Amygdala (tissue), 56 donors: ENCODE results near the gene ADD1.
A peak's percentile ranks its signal among the peaks of the same experiment; 100 is the strongest.

Source experiments
- DNase-seq, 56 donors: peaks; one replicate each; lab custom pipeline; 2025; lab: John Stamatoyannopoulos, UW

The ADD1 gene

GRCh38 chr4:2873329-2873728 is 29.7 kb downstream of the ADD1 start:
- no peak for DNase-seq

GRCh38 chr4:2874861-2875260 is 31.2 kb downstream of the ADD1 start:
- no peak for DNase-seq

- DNase-seq, result peak in 16 of 56 donors; percentile 23 to 64 (median 38)
These were observed 31.9 kb downstream of the ADD1 start for GRCh38 chr4:2875556-2875955.

GRCh38 chr4:2878346-2878745 is 34.7 kb downstream of the ADD1 start:
- no peak for DNase-seq

GRCh38 chr4:2879026-2879425 is 35.4 kb downstream of the ADD1 start:
- DNase-seq, result no peak

DNA sequence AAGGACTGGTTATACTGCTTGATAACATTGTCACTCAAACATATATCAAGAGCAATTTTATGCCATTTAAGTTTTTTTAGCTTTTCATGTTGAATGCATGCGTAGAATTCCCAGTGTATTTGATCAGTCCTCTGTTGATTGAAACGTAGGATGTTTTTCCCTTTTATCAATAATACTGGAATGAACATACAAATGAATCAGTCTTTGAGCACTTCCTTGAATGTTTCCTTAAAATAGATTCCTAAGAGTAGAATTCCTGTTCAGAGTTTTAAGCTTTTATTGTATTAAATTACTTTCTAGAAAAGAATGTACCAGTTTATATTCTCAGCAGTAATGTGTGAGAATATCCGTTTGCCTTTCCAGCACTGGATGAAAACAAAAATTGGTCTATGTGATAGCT is 37.8 kb downstream of the ADD1 start:
- no peak for DNase-seq

- DNase-seq, result no peak
These were observed 38.7 kb downstream of the ADD1 start for GRCh38 chr4:2882341-2882740.

DNA sequence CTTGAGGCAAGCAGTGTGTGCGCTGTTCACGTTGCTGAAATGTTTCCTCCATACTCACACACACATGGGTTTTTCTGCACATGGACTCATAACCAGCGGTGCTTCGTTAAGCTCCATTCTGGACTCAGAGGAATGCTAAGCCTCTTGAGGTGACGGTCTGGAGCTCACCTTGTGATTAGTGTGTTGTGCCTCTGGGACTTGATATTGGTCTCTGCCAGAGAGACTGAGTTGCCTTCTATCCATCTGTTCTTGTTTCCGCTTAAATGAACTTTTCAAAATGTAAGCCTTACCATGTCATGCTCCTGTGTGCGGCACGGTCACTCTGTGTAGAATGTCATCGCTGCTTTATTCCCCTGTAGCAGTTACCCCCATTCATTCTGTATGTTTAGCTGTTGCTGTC is 42.5 kb downstream of the ADD1 start:
- DNase-seq, result no peak

DNA sequence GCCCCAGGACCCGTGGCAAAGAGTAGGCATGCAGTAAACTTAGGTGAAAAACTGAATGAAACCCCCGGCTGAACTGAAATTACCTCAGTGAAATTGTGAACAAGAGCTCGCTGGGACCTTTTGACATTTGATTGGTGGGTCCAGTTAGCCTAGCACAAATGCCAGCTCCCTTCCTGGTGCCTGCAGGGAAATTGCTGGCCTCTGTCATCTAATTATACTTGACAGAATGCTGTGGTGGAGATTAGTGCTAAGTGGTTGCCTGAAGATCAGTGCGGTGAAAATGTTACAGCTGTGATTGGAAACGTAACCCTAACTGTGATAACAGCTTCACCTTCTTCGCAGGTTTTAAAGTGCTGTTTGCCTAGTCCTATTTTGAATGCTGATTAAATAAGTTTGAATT is 43.0 kb downstream of the ADD1 start:
- DNase-seq, result no peak

DNA sequence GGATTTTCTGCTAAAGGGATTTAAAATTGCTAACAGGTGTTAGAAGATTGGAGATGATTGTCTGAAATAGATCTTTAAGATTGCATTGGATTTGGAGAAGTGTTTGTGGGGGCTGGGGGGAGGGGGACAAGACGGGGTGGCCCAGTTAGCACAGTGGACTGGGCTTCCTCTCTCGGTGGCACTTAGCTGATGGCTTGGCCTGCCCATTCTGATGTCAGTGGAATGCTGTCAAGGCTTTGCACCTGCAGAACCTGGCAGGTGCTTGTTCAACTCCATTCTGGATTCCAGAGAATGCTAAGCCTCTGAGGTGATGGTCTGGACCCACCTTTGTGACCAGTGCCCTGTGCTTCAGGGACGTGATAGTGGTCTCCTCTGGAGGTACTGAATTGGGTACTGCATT is 43.7 kb downstream of the ADD1 start:
- DNase-seq, result no peak

DNA sequence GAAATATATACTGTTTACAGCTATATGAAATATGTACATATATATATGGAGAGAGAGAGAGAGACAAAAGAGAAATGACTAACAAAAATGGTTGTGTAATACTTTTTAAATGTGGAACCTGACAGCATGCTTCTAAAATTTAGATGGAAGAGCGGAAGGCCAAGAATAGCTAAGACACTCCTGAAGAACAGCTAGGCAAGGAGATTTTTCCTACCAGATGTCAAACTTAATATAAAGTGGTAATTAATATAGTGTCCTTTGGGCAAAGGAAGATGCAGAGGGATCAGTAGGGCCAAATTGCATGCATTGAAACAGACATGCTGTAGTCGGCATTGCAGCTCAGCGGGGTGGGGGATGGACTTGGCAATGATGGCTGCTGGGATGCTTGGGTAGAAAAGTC is 45.2 kb downstream of the ADD1 start:
- no peak for DNase-seq

DNA sequence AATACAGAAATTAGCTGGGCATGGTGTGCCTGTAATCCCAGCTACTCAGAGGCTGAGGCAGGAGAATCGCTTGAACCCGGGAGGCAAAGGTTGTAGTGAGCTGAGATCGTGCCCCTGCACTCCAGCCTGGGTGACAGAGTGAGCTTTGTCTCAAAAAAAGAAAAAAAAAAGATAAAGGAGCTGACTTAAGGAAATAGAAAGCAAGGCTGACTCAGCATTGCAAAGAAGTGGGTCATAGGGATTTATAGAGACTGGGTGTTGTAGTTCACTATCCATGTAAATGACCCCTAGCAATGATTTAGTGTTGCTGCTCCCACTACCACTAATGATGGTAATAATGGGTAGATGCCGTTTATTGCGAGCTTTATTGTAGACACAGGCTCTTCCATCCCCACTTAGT is 47.6 kb downstream of the ADD1 start:
- DNase-seq, result no peak

- peak in 4 of 56 donors; percentile 14 to 29 (median 28) for DNase-seq
These were observed 50.1 kb downstream of the ADD1 start for GRCh38 chr4:2893772-2894171.

- DNase-seq, result no peak
These were observed 54.4 kb downstream of the ADD1 start for GRCh38 chr4:2898001-2898400.

- DNase-seq, result no peak
These were observed 57.1 kb downstream of the ADD1 start for GRCh38 chr4:2900741-2901140.

- no peak for DNase-seq
These were observed 57.5 kb downstream of the ADD1 start for GRCh38 chr4:2901186-2901585.

DNA sequence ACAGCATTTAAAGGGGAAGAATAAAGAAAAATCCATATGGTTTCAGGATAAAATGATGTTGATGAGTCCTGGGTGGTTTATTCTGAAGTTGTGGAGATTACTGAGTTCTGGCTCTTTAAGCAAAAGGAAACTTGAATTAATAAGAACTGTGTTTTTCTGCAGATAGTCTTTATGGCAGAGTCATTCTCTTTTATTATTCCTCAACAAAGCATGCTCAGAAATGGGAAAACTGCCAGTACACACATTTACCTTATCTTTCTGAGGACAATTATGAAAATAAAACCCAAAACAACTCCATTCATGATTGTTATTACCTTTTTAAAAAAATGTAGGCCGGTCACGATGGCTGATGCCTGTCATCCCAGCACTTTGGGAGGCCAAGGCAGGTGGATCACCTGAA is 58.5 kb downstream of the ADD1 start:
- no peak for DNase-seq

- no peak for DNase-seq
These were observed 61.9 kb downstream of the ADD1 start for GRCh38 chr4:2905544-2905943.

- DNase-seq, result no peak
These were observed 62.6 kb downstream of the ADD1 start for GRCh38 chr4:2906218-2906617.

DNA sequence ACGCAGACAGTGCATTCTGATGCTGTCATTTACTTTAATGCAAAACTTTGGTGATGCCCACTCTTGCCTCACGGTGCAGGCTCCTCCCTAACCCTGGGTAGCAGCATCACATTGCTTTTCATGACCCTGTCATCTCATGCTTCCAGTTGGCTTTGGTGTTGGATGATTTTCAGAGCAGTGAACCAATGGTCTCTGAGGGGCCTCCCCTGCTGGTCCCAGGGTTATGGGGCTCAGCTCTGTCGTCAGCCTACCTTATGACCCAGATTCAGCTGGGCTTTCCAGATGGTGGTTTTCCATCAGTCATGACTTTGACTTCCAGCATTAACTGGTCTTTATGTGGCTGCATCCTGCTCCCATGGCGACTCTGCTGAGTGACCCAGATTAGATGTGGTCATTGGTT is 63.6 kb downstream of the ADD1 start:
- no peak for DNase-seq

- DNase-seq, result no peak
These were observed 64.2 kb downstream of the ADD1 start for GRCh38 chr4:2907706-2908293.

GRCh38 chr4:2908686-2909085 is 65.0 kb downstream of the ADD1 start:
- DNase-seq, result no peak

GRCh38 chr4:2909583-2909982 is 65.9 kb downstream of the ADD1 start:
- no peak for DNase-seq
